Panc1 (cell line): ENCODE results near the gene ZNF440. TPM values are rescaled to one million over a fixed set of nuclear protein-coding genes. Genes with fewer than 3 reads are reported as not detected.
A peak's percentile ranks its signal among the peaks of the same experiment; 100 is the strongest.

ENCODE experiments used
- ATAC-seq: fragments of 200-7000 bp; cut with Tn5 transposase; 2 replicates; pipeline ENCODE4 v1.9.1; 2020; ENCODE audit warnings: mild to moderate bottlenecking, moderate library complexity
- BruUV-seq: library from RNA; stranded (reverse); fragments of 400-500 nt; replicated peaks from 2 replicates; lab custom pipeline; 2021; lab: Mats Ljungman, UMichigan
- CTCF ChIA-PET: fragments of 300-600 bp; sonication (Branson Sonifier 250); formaldehyde crosslinking; loops from one replicate; lab custom pipeline; 2022; ENCODE audit warnings: antibody characterized with exemption; lab: Charles Lee
- POLR2A ChIA-PET: fragments of 300-600 bp; sonication (Branson Sonifier 250); formaldehyde crosslinking; loops from one replicate; lab custom pipeline; 2022; ENCODE audit warnings: antibody characterized with exemption; lab: Charles Lee
- DNase-seq: peaks from one replicate; pipeline ENCODE4 v3.0.0-alpha.2; 2010; ENCODE audit warnings: low read depth, low spot score
- H3K27ac ChIP-seq: 2 replicates; pipeline ENCODE4 v1.5.1; 2011; ENCODE audit warnings: mild to moderate bottlenecking, low read length, inconsistent platforms
- H3K27me3 ChIP-seq: fragments of 200-500 bp; sonication (Bioruptor generic); 2 replicates; pipeline ENCODE4 v1.6.0; 2014; ENCODE audit warnings: low read length, inconsistent platforms; ENCODE audit not compliant: control insufficient read depth, insufficient read depth
- H3K36me3 ChIP-seq: fragments of 200-500 bp; sonication (Bioruptor generic); 2 replicates; pipeline ENCODE4 v1.5.1; 2014; ENCODE audit warnings: inconsistent platforms, mild to moderate bottlenecking, low read length, moderate library complexity; ENCODE audit not compliant: control insufficient read depth, insufficient read depth
- H3K4me1 ChIP-seq: 2 replicates; pipeline ENCODE4 v1.5.1; 2011; ENCODE audit warnings: inconsistent platforms, mild to moderate bottlenecking, low read length, moderate library complexity; ENCODE audit not compliant: control insufficient read depth, insufficient read depth
- H3K4me3 ChIP-seq, 2 experiments: 2 replicates each; pipeline ENCODE4 v1.5.1; 2011 to 2012; ENCODE audit warnings: low read depth in 2 of 2, low read length in 2 of 2, mild to moderate bottlenecking in 2 of 2, inconsistent platforms in 1 of 2, moderate library complexity in 1 of 2
- H3K9me3 ChIP-seq: fragments of 200-500 bp; sonication (Bioruptor generic); 2 replicates; pipeline ENCODE4 v1.5.1; 2014; ENCODE audit warnings: low read depth, mild to moderate bottlenecking, inconsistent platforms, low read length, moderate library complexity; ENCODE audit not compliant: control insufficient read depth, insufficient read depth
- CTCF ChIP-seq: fragments of 450-650 bp; IDR thresholded peaks from 2 replicates; pipeline ENCODE4 v1.5.1; 2017; ENCODE audit warnings: mild to moderate bottlenecking
- POLR2AphosphoS5 ChIP-seq: IDR thresholded peaks from 2 replicates; pipeline ENCODE4 v1.6.1; 2012; ENCODE audit warnings: mild to moderate bottlenecking, low read depth, low read length, moderate library complexity
- REST ChIP-seq, 2 experiments: IDR thresholded peaks; 2 replicates each; pipeline ENCODE4 v1.6.1; 2011 to 2012; ENCODE audit warnings: low read depth in 2 of 2, control low read depth in 1 of 2, low read length in 1 of 2, mild to moderate bottlenecking in 1 of 2, moderate library complexity in 1 of 2; ENCODE audit not compliant: insufficient read depth in 1 of 2
- SIN3A ChIP-seq: IDR thresholded peaks from 2 replicates; pipeline ENCODE4 v1.6.1; 2012; ENCODE audit warnings: low read depth, mild to moderate bottlenecking, low read length, moderate library complexity, borderline replicate concordance; ENCODE audit not compliant: insufficient read depth
- TCF7L2 ChIP-seq: IDR thresholded peaks from 2 replicates; pipeline ENCODE4 v1.6.1; 2011; ENCODE audit warnings: mild to moderate bottlenecking, low read depth, low read length, inconsistent platforms
- in situ Hi-C: cut with HindIII; loops from 2 replicates; pipeline ENCODE4 v1.10.0; 2016; ENCODE audit warnings: low sequenced_read_pairs, low pct_unique_long_range_greater_than_20kb
- intact Hi-C: fragments of 100-400 bp; cut with micrococcal nuclease; formaldehyde crosslinking; loops from one replicate; pipeline ENCODE4 v1.10.0; 2022; ENCODE audit not compliant: unreplicated experiment
- total RNA-seq: library from RNA; stranded (reverse); gene quantifications from one replicate; pipeline ENCODE4 v1.2.1, GENCODE V29; 2021; ENCODE audit not compliant: unreplicated experiment

Gene ZNF440
- total RNA-seq, 1 experiment from 2014 or later: 12.9 TPM

DNA sequence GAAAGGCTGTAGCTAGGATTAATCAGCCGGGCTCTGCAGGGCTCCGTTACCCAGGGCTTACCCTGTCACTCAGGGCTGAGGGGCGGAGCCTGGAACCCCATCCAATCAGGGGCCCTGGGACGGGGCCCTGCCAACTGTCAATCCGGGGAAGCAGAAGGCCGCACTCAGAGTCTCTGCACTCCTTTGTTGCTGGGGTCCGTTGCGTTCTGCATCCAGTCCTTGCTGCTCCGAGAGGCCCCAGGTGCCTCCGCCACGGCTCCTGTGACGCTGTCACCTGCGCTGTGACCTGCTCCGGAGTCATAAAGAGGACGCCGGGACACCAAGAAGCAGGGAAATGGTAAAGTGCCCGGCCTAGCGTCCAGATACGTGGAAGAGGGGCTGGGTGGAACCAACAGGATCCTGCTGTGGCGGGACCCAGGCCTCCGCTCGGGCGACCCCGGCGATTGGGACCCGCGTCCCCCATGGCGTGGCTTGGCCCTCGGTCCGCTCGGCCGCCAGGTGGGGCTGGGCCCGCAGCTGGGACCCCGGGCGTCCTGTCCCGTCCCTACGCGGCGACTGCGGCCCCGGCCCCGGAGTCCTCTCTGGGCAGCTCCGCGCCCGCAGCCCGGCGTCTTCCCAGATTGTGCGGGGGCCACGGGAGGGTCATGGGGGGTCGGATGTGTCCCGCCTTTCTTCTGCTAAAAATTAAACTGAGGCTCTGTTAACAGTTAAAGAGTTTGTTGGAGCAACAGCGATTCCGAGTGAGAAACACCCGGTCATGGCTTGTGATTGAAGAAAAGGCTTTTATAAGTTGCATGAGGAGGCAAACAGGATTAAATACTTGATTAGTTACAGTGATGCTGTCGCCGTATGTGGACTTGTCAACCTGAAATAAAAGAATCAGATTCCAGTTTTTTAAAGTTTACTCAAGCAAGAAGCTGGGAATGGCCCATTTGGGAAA is 15.4 kb upstream of the ZNF440 start, which contains the start of gene ZNF491:
ZNF491 (plus strand) TSS at position 133 of the 940 bp plus-strand sequence. CDS start 7,431 bp downstream, outside the sequence.
- Histone ChIP-seq H3K4me1 (peaks cover 8% of the 10 kb centered on the region), H3K4me3 (peak within 1 kb of the TSS; percentile 69 to 75), H3K27me3 (no peaks in the 10 kb centered on the region), H3K9me3 (peaks cover 4% of the 10 kb centered on the region; the same call in 1 of the 2 replicates), H3K27ac (peak within 1 kb of the TSS; percentile 63), H3K36me3 (no peaks in the 10 kb centered on the region)
- TF ChIP-seq SIN3A (peak; percentile 64; the same call in 1 of the 2 replicates), CTCF (peak; percentile 53), REST (IDR thresholded peaks at IDR 0.05; ENCODE audit: insufficient read depth in 1 of 2, low read depth in 2 of 2, low read length in 1 of 2) (no peak), POLR2AphosphoS5 (no peak), TCF7L2 (no peak)
- ChIA-PET POLR2A (interaction anchor here (0.6 kb wide), 2 partner anchors 58 to 437 kb away, joined by 3 to 11 read pairs; no protein-coding TSS in a partner anchor), CTCF (interaction anchor here (0.6 to 2.6 kb wide), 9 partner anchors 11 to 567 kb away, joined by 4 to 17 read pairs (median 6); partner anchors contain the start of genes ZNF440, ZNF442 and ZNF878)
- intact Hi-C loops: loop anchor here (5.0 kb wide), 1 partner anchor 189 kb away; no protein-coding TSS in a partner anchor
- ATAC-seq (peak; percentile 99), DNase-seq (peak; percentile 42)
- no TSS peak for BruUV-seq
- in situ Hi-C loops: no loop called here

DNA sequence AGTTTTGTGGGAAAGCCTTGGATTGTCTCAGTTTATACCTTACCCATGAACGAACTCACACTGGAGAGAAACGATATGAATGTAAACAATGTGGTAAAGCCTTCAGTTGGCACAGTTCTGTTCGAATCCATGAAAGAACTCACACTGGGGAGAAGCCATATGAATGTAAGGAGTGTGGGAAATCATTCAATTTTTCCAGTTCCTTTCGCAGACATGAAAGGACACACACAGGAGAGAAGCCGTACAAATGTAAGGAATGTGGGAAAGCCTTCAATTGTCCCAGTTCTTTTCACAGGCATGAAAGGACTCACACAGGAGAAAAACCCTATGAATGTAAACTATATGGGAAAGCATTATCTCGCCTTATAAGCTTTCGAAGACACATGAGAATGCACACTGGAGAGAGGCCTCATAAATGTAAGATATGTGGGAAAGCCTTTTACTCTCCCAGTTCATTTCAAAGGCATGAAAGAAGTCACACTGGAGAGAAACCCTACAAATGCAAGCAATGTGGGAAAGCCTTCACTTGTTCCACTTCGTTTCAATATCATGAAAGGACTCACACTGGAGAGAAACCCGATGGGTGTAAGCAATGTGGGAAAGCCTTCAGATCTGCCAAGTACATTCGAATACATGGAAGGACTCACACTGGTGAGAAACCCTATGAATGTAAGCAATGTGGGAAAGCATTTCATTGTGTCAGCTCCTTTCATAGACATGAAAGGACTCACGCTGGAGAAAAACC is 7.5 kb upstream of the ZNF440 start:
- H3K4me3 ChIP-seq: no peak overlapping the region
- no peak for DNase-seq
- BruUV-seq: no TSS peak
- H3K9me3 ChIP-seq: peaks cover 16% of the 10 kb centered on the region; the same call in 1 of the 2 replicates
- no peaks in the 10 kb centered on the region for H3K27me3 ChIP-seq
- no peak for TF ChIP-seq POLR2AphosphoS5
- no peak for TF ChIP-seq REST (IDR thresholded peaks at IDR 0.05; ENCODE audit: insufficient read depth in 1 of 2, low read depth in 2 of 2, low read length in 1 of 2)
- no peak for TF ChIP-seq CTCF
- no peak for TF ChIP-seq SIN3A
- no peak for TF ChIP-seq TCF7L2
- no peak for ATAC-seq
- intact Hi-C loops: no loop called here
- H3K27ac ChIP-seq: no peak overlapping the region
- ChIA-PET POLR2A (no interaction called here), CTCF (no interaction called here)
- in situ Hi-C loops: no loop called here
- H3K36me3 ChIP-seq: no peaks in the 10 kb centered on the region
- H3K4me1 ChIP-seq: no peaks in the 10 kb centered on the region
